Kidney (tissue), 14 donors: ENCODE results near the gene SLC11A1. TPM values are rescaled to one million over a fixed set of nuclear protein-coding genes. Genes with fewer than 3 reads are reported as not detected.

Source experiments
- DNase-seq, 5 donors: peaks; one replicate each; pipeline ENCODE4 v3.0.0-alpha.2; 2013 to 2020
- FAIRE-seq: peaks from 2 replicates; lab custom pipeline; 2012; peaks lifted over from hg19 to GRCh38; lab: Jason Lieb, UNC
- H3K27ac ChIP-seq, 2 donors: one replicate each; pipeline ENCODE4 v1.7.0; 2013; ENCODE audit warnings: low read depth in 2 of 2, low read length in 2 of 2, inconsistent platforms in 1 of 2
- H3K27me3 ChIP-seq: one replicate; pipeline ENCODE4 v1.7.1; 2013; ENCODE audit warnings: low read length, inconsistent platforms; ENCODE audit not compliant: control insufficient read depth, insufficient read depth
- H3K36me3 ChIP-seq, 3 donors: one replicate each; pipeline versions ENCODE4 v1.7.0 to v1.7.1; 2013; ENCODE audit warnings: low read length in 3 of 3, control low read depth in 1 of 3, inconsistent platforms in 1 of 3; ENCODE audit not compliant: insufficient read depth in 3 of 3, control insufficient read depth in 2 of 3
- H3K4me1 ChIP-seq, 3 donors: one replicate each; pipeline versions ENCODE4 v1.7.0 to v1.7.1; 2013; ENCODE audit warnings: low read length in 3 of 3, inconsistent platforms in 1 of 3, low read depth in 1 of 3; ENCODE audit not compliant: control insufficient read depth in 2 of 3, insufficient read depth in 2 of 3
- H3K4me3 ChIP-seq, 3 donors: one replicate each; pipeline versions ENCODE4 v1.7.0 to v1.8.1; 2013; ENCODE audit warnings: low read length in 3 of 3, control low read depth in 1 of 3, inconsistent platforms in 1 of 3
- H3K9ac ChIP-seq, 3 donors: one replicate each; pipeline versions ENCODE4 v1.7.0 to v1.7.1; 2013; ENCODE audit warnings: low read length in 3 of 3, control low read depth in 1 of 3, inconsistent platforms in 1 of 3
- H3K9me3 ChIP-seq, 3 donors: one replicate each; pipeline versions ENCODE4 v1.7.0 to v1.7.1; 2013; ENCODE audit warnings: low read length in 3 of 3, control low read depth in 1 of 3, inconsistent platforms in 1 of 3; ENCODE audit not compliant: control insufficient read depth in 2 of 3, insufficient read depth in 1 of 3
- CTCF ChIP-seq: IDR thresholded peaks from 3 replicates; pipeline ENCODE4 v1.5.1; 2012; ENCODE audit warnings: mild to moderate bottlenecking, moderate library complexity, borderline replicate concordance; ENCODE audit not compliant: insufficient read depth; ENCODE audit errors: extremely low read depth
- intact Hi-C: fragments of 100-400 bp; cut with DNase I; formaldehyde crosslinking; loops from one replicate; pipeline ENCODE4 v1.11.1; 2022
- polyA plus RNA-seq: library from polyadenylated mRNA; stranded (reverse); fragments of 350-450 nt; fragmentation: Illumina TruSeq; extraction: RNeasy Lipid Tissue Mini Kit (QIAGEN cat#74804); gene quantifications from one replicate; pipeline ENCODE4 v1.2.3, GENCODE V29; 2014; ENCODE audit warnings: low read depth, low replicate concordance; ENCODE audit not compliant: insufficient read depth
- total RNA-seq: library from RNA; stranded (reverse); fragmentation: NEBNext Ultra II Directional; extraction: Animal tissue kit (Norgen Biotek cat#: 25700); gene quantifications from one replicate; pipeline ENCODE4 v1.2.1, GENCODE V29; 2021
- donor health status: control.
- donor health status: control.
- donor health status: control.
- donor health status: control.
- donor health status: control.
- donor health status: DM: yes; HTN: yes; CAD: no.
- donor health status: Normal renal cell carcinoma (clear cell type).

Gene SLC11A1
- total and polyA plus RNA-seq, 2 donors from 2014 or later = 1.2 to 37.6 TPM

DNA sequence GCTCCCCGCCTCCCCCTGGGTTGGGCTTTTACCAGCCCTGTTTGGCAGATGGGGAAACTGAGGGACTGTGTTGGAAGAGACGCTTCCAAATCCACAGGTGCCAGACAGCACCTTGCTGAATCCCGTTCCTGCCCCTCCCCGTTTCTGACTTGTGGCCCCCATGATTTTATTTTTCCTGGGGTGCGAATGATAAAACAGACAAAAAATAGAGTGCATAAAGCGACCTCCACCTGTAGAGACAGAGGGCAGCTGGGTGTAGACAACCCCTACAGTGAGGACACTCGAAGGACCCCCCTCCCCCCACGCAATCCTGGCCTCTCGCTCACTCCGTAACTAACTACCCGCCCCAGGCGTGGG, 15.4 kb downstream of the SLC11A1 start:
- Histone ChIP-seq H3K4me3 (peak overlapping the region; percentile 50 to 97 (median 89)), H3K4me1 (peaks cover 0 to 26% (median 12%) of the 10 kb centered on the region in 3 donors), H3K36me3 (peaks cover 0 to 4% (median 2%) of the 10 kb centered on the region in 3 donors), H3K9me3 (no peaks in the 10 kb centered on the region), H3K27ac (peak overlapping the region; percentile 99), H3K9ac (peak overlapping the region in 2 of 3 donors; percentile 88 to 96), H3K27me3 (no peaks in the 10 kb centered on the region)
- FAIRE-seq (no peak), DNase-seq (no peak)
- no peak for TF ChIP-seq CTCF
- intact Hi-C loops = loop anchor here (10.0 kb wide), 1 partner anchor 103 kb away; the partner anchor contains the start of gene TMBIM1

DNA sequence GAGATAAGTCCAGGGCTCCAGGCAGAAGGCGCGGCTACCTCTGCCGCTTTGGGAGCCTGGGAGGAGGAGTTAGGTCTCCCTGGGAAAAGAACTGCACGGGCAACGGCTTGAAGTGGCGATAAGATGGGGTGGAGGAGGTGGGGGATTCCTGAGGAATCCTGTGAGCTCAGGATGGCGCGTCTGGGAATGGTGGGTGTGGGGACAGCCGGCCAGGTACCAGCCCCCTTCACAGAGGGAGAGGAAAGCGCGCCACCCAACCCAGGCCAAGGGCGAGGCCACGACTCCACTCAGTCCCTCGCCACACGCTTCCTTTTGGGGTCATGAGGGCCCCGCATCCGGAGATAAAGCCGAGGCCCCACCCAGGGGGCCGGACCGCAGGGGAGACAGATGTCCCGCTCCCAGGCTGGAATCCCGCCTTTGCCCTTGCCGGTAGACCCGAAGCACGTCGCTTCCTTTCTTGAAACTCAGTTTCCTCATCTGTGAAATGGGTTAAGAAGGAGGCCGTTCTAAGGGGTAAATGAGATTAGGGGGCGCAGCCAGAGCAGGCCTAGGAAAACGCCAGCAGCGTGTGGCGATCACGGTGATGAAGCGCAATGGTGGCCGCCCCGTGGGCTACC, 15.9 kb downstream of the SLC11A1 start:
- FAIRE-seq = no peak
- H3K4me1 ChIP-seq = peaks cover 0 to 26% (median 12%) of the 10 kb centered on the region in 3 donors

GRCh38 chr2:218398437-218399390, 16.6 kb downstream of the SLC11A1 start:
- Histone ChIP-seq H3K4me1 (peaks cover 0 to 26% (median 12%) of the 10 kb centered on the region in 3 donors), H3K9me3 (no peaks in the 10 kb centered on the region), H3K27me3 (no peaks in the 10 kb centered on the region), H3K27ac (peak overlapping the region; percentile 99), H3K9ac (peak overlapping the region; percentile 47 to 96 (median 88)), H3K4me3 (peak overlapping the region; percentile 73 to 97 (median 89)), H3K36me3 (peaks cover 0 to 11% (median 2%) of the 10 kb centered on the region in 3 donors)
- no peak for TF ChIP-seq CTCF
- FAIRE-seq (no peak), DNase-seq (peak; percentile 84 to 97 (median 88))
- intact Hi-C loops = loop anchor here (10.0 kb wide), 1 partner anchor 104 kb away; the partner anchor contains the start of gene TMBIM1

More for the DNA sequence above, 15.9 kb downstream of the SLC11A1 start:
- intact Hi-C loops = loop anchor here (10.0 kb wide), 1 partner anchor 103 kb away; the partner anchor contains the start of gene TMBIM1
- H3K4me3 ChIP-seq = peak overlapping the region; percentile 50 to 97 (median 89)
- TF ChIP-seq CTCF = no peak
- peak overlapping the region; percentile 99 for H3K27ac ChIP-seq
- peak overlapping the region in 2 of 3 donors; percentile 88 to 96 for H3K9ac ChIP-seq
- H3K9me3 ChIP-seq = no peaks in the 10 kb centered on the region
- no peaks in the 10 kb centered on the region for H3K27me3 ChIP-seq
- H3K36me3 ChIP-seq = peaks cover 0 to 4% (median 2%) of the 10 kb centered on the region in 3 donors
- peak; percentile 68 to 94 (median 89) for DNase-seq
